WTC11 (cell line): ENCODE measurements around the gene RGL3. TPM values are rescaled to one million over a fixed set of nuclear protein-coding genes. Genes with fewer than 3 reads are reported as not detected.

ENCODE experiments used
- ATAC-seq: fragments of 200-7000 bp; cut with Tn5 transposase; 2 replicates; pipeline ENCODE4 v1.10.0; 2021; ENCODE audit warnings: mild to moderate bottlenecking, moderate library complexity
- CTCF ChIA-PET: fragments of 300-600 bp; sonication (Branson Sonifier 250); formaldehyde crosslinking; loops from one replicate; lab custom pipeline; 2021; ENCODE audit warnings: antibody characterized with exemption; lab: Charles Lee
- POLR2A ChIA-PET: fragments of 350-600 bp; sonication (Branson Sonifier 250); formaldehyde crosslinking; loops from one replicate; lab custom pipeline; 2021; ENCODE audit warnings: antibody characterized with exemption; lab: Charles Lee
- DNase-seq: peaks from one replicate; pipeline ENCODE4 v3.0.0; 2021; ENCODE audit warnings: low spot score
- H3K27ac Mint-ChIP-seq: 2 replicates; pipeline ENCODE4 v1.8.0; 2021; ENCODE audit warnings: mixed read lengths
- H3K27me3 Mint-ChIP-seq: 2 replicates; pipeline ENCODE4 v1.8.0; 2021; ENCODE audit warnings: low read depth, mild to moderate bottlenecking, moderate library complexity, mixed read lengths
- H3K36me3 Mint-ChIP-seq: 2 replicates; pipeline ENCODE4 v1.8.0; 2021; ENCODE audit warnings: mixed read lengths
- H3K4me1 Mint-ChIP-seq: 2 replicates; pipeline ENCODE4 v1.8.0; 2022; ENCODE audit warnings: mixed read lengths
- H3K4me3 Mint-ChIP-seq: 2 replicates; pipeline ENCODE4 v1.8.0; 2021; ENCODE audit warnings: mild to moderate bottlenecking, moderate library complexity, mixed read lengths
- H3K9me3 Mint-ChIP-seq: 2 replicates; pipeline ENCODE4 v1.8.0; 2021; ENCODE audit warnings: mixed read lengths
- AFF4 ChIP-seq: sonication (generic); formaldehyde crosslinking; IDR thresholded peaks from 2 replicates; pipeline ENCODE4 v1.8.1; 2023; ENCODE audit warnings: mild to moderate bottlenecking, missing genetic modification reagents, borderline replicate concordance
- ARID4B ChIP-seq: sonication (generic); formaldehyde crosslinking; IDR thresholded peaks from 2 replicates; pipeline ENCODE4 v1.8.0; 2023; ENCODE audit warnings: missing genetic modification reagents, mild to moderate bottlenecking, borderline replicate concordance
- CDX4 ChIP-seq: fragments of 250-450 bp; sonication (Bioruptor Pico); IDR thresholded peaks from 2 replicates; pipeline ENCODE4 v1.9.0; 2021; ENCODE audit warnings: moderate library complexity, mild to moderate bottlenecking, inconsistent platforms, borderline replicate concordance
- CTCF ChIP-seq: fragments of 200-600 bp; IDR thresholded peaks from 2 replicates; pipeline ENCODE4 v1.8.0; 2022; ENCODE audit warnings: antibody characterized with exemption
- FOXK1 ChIP-seq: sonication (generic); formaldehyde crosslinking; IDR thresholded peaks from 2 replicates; pipeline ENCODE4 v1.8.0; 2022; ENCODE audit warnings: mild to moderate bottlenecking, moderate library complexity, missing genetic modification reagents
- JAZF1 ChIP-seq: fragments of 250-450 bp; sonication (Bioruptor Pico); IDR thresholded peaks from 2 replicates; pipeline ENCODE4 v1.9.0; 2021; ENCODE audit warnings: moderate library complexity, mild to moderate bottlenecking, inconsistent platforms
- JUN ChIP-seq: sonication (generic); formaldehyde crosslinking; IDR thresholded peaks from 2 replicates; pipeline ENCODE4 v1.8.0; 2023; ENCODE audit warnings: mild to moderate bottlenecking, missing genetic modification reagents
- NR1H2 ChIP-seq: sonication (generic); formaldehyde crosslinking; IDR thresholded peaks from 2 replicates; pipeline ENCODE4 v1.9.0; 2021; ENCODE audit warnings: mild to moderate bottlenecking, moderate library complexity, missing genetic modification reagents
- NR3C1 ChIP-seq: sonication (generic); formaldehyde crosslinking; conservative IDR thresholded peaks from 2 replicates; pipeline ENCODE4 v1.8.1; 2023; ENCODE audit warnings: low read depth, mild to moderate bottlenecking, missing genetic modification reagents
- OVOL2 ChIP-seq: fragments of 250-450 bp; sonication (Bioruptor Pico); IDR thresholded peaks from 2 replicates; pipeline ENCODE4 v1.9.0; 2021; ENCODE audit warnings: mild to moderate bottlenecking, borderline replicate concordance
- TEAD1 ChIP-seq: sonication (generic); formaldehyde crosslinking; IDR thresholded peaks from 2 replicates; pipeline ENCODE4 v1.8.0; 2022; ENCODE audit warnings: mild to moderate bottlenecking, missing genetic modification reagents
- USF2 ChIP-seq: sonication (generic); formaldehyde crosslinking; IDR thresholded peaks from 2 replicates; pipeline ENCODE4 v1.8.1; 2023; ENCODE audit warnings: mild to moderate bottlenecking, missing genetic modification reagents, moderate library complexity
- total RNA-seq: library from RNA; stranded (reverse); gene quantifications from 3 replicates; pipeline ENCODE4 v1.2.3, GENCODE V29; 2021
- TF ChIP-seq, protein P1 (sequence below): sonication (generic); formaldehyde crosslinking; IDR thresholded peaks from 2 replicates; pipeline ENCODE4 v1.8.0; 2022; ENCODE audit warnings: mild to moderate bottlenecking, missing genetic modification reagents
- TF ChIP-seq, protein P2 (sequence below): fragments of 250-450 bp; sonication (Bioruptor Pico); IDR thresholded peaks from 2 replicates; pipeline ENCODE4 v1.9.0; 2021; ENCODE audit warnings: mild to moderate bottlenecking

RGL3 gene
- total RNA-seq, 1 experiment from 2014 or later, result 69.0 TPM

DNA sequence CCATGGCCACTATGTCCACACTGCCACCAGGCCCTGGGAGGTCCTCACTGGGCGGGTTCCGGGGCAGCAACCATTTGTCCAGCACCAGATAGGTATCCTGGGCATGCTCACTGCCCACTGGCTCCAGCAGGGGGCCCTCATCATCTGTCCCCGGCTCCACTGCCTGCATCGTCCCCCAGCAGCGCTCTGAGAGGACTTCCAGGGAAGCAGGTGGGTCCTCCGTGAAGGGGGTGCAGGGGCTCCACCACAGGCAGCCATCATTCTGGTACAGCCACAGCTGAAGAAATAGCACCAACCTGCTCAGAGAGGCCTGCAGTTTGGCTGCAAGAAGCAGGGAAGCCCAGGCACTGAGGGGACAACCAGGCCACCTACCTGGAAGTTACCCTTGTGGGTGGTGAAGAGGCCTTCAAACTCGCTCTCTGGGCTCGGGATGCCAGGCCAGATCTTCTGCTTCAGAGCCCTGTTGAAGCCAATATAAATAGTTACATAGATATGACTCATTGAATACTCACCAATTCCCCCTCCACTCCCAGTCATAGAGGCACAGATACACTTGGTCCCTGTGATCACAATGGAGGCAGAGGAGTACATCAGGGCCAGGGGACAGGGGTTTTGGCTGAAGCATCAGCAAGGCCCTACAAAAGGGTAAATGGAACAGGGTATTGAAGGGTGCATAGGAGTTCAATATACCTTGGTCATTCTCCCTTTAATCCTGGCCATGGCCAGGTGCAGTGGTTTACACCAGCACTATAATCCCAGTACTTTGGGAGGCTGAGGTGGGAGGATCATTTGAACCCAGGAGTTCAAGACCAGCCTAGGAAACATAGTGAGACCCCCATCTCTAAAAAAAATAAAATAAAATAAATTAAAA is 40.6 kb downstream of the RGL3 start:
- TF ChIP-seq JAZF1 (CRISPR knock-in tag) (no peak), JUN (CRISPR knock-in tag) (no peak), CTCF (peak; percentile 33; the same call in 1 of the 2 replicates), NR3C1 (CRISPR knock-in tag) (no peak)
- TF ChIP-seq, all 79 proteins: peak for 1
- H3K27me3 Mint-ChIP-seq, result peaks cover 3% of the 10 kb centered on the region; the same call in 1 of the 2 replicates
- H3K4me3 Mint-ChIP-seq, result no peak overlapping the region
- peaks cover 35% of the 10 kb centered on the region for H3K4me1 Mint-ChIP-seq
- peak; percentile 77 for DNase-seq
- ATAC-seq, result no peak
- H3K36me3 Mint-ChIP-seq, result peaks cover 10% of the 10 kb centered on the region
- H3K27ac Mint-ChIP-seq, result 0 out of 2 replicates have a peak overlapping the region, but pooled peaks have one; percentile 57
- H3K9me3 Mint-ChIP-seq, result peaks cover 3% of the 10 kb centered on the region; the same call in 1 of the 2 replicates
- ChIA-PET CTCF (interaction anchor here (0.7 to 4.6 kb wide), 3 partner anchors 15 to 104 kb away, joined by 3 to 59 read pairs (median 3); no protein-coding TSS in a partner anchor), POLR2A (no interaction called here)

DNA sequence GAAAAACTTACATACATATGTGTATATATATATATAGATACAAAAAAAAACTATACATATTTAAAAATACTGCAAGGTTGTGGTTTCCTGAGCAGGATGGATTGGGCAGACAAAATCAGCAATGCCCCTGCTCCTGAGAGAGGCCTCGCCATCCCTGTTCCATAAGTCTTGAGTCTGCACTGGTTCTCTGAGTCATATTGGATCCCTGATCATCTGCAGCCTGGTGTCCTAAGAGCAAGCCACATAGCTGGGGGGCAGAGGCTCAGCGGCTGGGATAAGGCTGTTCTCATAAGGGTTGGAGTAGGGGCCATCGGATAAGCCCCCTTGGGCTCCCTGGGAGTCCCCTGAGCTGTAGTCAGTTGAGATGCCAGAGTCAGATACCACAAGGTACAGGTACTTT is 41.4 kb downstream of the RGL3 start:
- ATAC-seq (no peak), DNase-seq (no peak)
- peaks cover 10% of the 10 kb centered on the region for H3K36me3 Mint-ChIP-seq
- peaks cover 3% of the 10 kb centered on the region; the same call in 1 of the 2 replicates for H3K9me3 Mint-ChIP-seq
- peaks cover 35% of the 10 kb centered on the region for H3K4me1 Mint-ChIP-seq
- CTCF ChIA-PET, result interaction anchor here (0.6 to 4.6 kb wide), 7 partner anchors 26 to 104 kb away, joined by 3 to 59 read pairs (median 4); partner anchors contain the start of genes CCDC159, ELAVL3, PRKCSH and TMEM205
- peaks cover 3% of the 10 kb centered on the region; the same call in 1 of the 2 replicates for H3K27me3 Mint-ChIP-seq
- H3K27ac Mint-ChIP-seq, result no peak overlapping the region
- no peak overlapping the region for H3K4me3 Mint-ChIP-seq
- TF ChIP-seq, protein P1, sequence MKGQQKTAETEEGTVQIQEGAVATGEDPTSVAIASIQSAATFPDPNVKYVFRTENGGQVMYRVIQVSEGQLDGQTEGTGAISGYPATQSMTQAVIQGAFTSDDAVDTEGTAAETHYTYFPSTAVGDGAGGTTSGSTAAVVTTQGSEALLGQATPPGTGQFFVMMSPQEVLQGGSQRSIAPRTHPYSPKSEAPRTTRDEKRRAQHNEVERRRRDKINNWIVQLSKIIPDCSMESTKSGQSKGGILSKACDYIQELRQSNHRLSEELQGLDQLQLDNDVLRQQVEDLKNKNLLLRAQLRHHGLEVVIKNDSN (CRISPR knock-in tag), result no peak
- POLR2A ChIA-PET, result interaction anchor here (0.5 kb wide), 1 partner anchor 18 kb away, joined by 4 read pairs; no protein-coding TSS in a partner anchor

- peaks cover 3% of the 10 kb centered on the region; the same call in 1 of the 2 replicates for H3K27me3 Mint-ChIP-seq
- H3K4me3 Mint-ChIP-seq, result no peak overlapping the region
- H3K36me3 Mint-ChIP-seq, result peaks cover 10% of the 10 kb centered on the region
- ChIA-PET POLR2A (interaction anchor here (0.5 kb wide), 1 partner anchor 19 kb away, joined by 4 read pairs; no protein-coding TSS in a partner anchor), CTCF (interaction anchor here (0.9 to 4.6 kb wide), 6 partner anchors 31 to 105 kb away, joined by 3 to 59 read pairs (median 4); partner anchors contain the start of genes CCDC159, ELAVL3, PRKCSH and TMEM205)
- DNase-seq, result no peak
- H3K27ac Mint-ChIP-seq, result peak overlapping the region; percentile 95
- H3K9me3 Mint-ChIP-seq, result peaks cover 3% of the 10 kb centered on the region; the same call in 1 of the 2 replicates
- peaks cover 32% of the 10 kb centered on the region for H3K4me1 Mint-ChIP-seq
- ATAC-seq, result no peak
- TF ChIP-seq TEAD1 (CRISPR knock-in tag) (no peak), FOXK1 (CRISPR knock-in tag) (no peak), USF2 (CRISPR knock-in tag) (peak; percentile 88), CDX4 (no peak), ARID4B (CRISPR knock-in tag) (no peak), AFF4 (CRISPR knock-in tag) (no peak), OVOL2 (no peak), NR1H2 (CRISPR knock-in tag) (no peak)
- TF ChIP-seq, protein P2, sequence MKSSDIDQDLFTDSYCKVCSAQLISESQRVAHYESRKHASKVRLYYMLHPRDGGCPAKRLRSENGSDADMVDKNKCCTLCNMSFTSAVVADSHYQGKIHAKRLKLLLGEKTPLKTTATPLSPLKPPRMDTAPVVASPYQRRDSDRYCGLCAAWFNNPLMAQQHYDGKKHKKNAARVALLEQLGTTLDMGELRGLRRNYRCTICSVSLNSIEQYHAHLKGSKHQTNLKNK (CRISPR knock-in tag), result no peak
Observed at GRCh38 chr19:11377237-11377636, 41.9 kb downstream of the RGL3 start.
